OCI-LY1 (cell line): Measurements from ENCODE around the gene CRYBG2.

Source experiments
- H2AFZ ChIP-seq: fragments of 200-600 bp; sonication (generic), shearing (Covaris generic); 2 replicates; pipeline ENCODE4 v1.6.0; 2014; ENCODE audit warnings: antibody characterized with exemption, mild to moderate bottlenecking, low read length
- H3F3A ChIP-seq: fragments of 200-600 bp; sonication (generic), shearing (Covaris generic); 2 replicates; pipeline ENCODE4 v1.6.0; 2014; ENCODE audit warnings: mild to moderate bottlenecking, antibody characterized with exemption, low read length, moderate library complexity; ENCODE audit not compliant: insufficient read depth
- H3K27ac ChIP-seq: fragments of 200-600 bp; sonication (generic); 2 replicates; pipeline ENCODE4 v1.5.1; 2014; ENCODE audit warnings: low read length, mixed run types, mild to moderate bottlenecking, low read depth; ENCODE audit not compliant: poor library complexity, severe bottlenecking
- H3K27me3 ChIP-seq: fragments of 200-600 bp; sonication (generic); 2 replicates; pipeline ENCODE4 v1.6.0; 2014; ENCODE audit warnings: antibody characterized with exemption, mild to moderate bottlenecking, low read length, moderate library complexity; ENCODE audit not compliant: insufficient read depth
- H3K36me3 ChIP-seq: fragments of 200-600 bp; sonication (generic); 2 replicates; pipeline ENCODE4 v1.6.1; 2014; ENCODE audit warnings: mild to moderate bottlenecking, antibody characterized with exemption, low read length, moderate library complexity, mixed read lengths; ENCODE audit not compliant: insufficient read depth
- H3K4me1 ChIP-seq: fragments of 200-600 bp; sonication (generic); 2 replicates; pipeline ENCODE4 v1.5.1; 2014; ENCODE audit warnings: mild to moderate bottlenecking, low read length, moderate library complexity; ENCODE audit not compliant: insufficient read depth, severe bottlenecking
- H3K4me2 ChIP-seq: fragments of 200-600 bp; sonication (generic), shearing (Covaris generic); 2 replicates; pipeline ENCODE4 v1.6.1; 2014; ENCODE audit warnings: low read length
- H3K4me3 ChIP-seq: fragments of 200-600 bp; sonication (generic); 2 replicates; pipeline ENCODE4 v1.5.1; 2014; ENCODE audit warnings: low read length, low read depth, mild to moderate bottlenecking, mixed read lengths; ENCODE audit not compliant: poor library complexity, severe bottlenecking
- H3K79me2 ChIP-seq: fragments of 200-600 bp; shearing (Covaris generic); 2 replicates; pipeline ENCODE4 v1.6.1; 2016; ENCODE audit warnings: mixed run types, low read length, mixed read lengths; ENCODE audit not compliant: insufficient read depth
- H3K9ac ChIP-seq: fragments of 200-600 bp; sonication (generic), shearing (Covaris generic); 2 replicates; pipeline ENCODE4 v1.6.1; 2014; ENCODE audit warnings: mild to moderate bottlenecking, low read length, mixed read lengths
- H3K9me2 ChIP-seq: fragments of 200-600 bp; sonication (generic), shearing (Covaris generic); 2 replicates; pipeline ENCODE4 v1.6.1; 2014; ENCODE audit warnings: low read depth, mild to moderate bottlenecking, low read length, mixed read lengths
- H3K9me3 ChIP-seq: fragments of 200-600 bp; shearing (Covaris generic); 2 replicates; pipeline ENCODE4 v1.6.1; 2014; ENCODE audit warnings: low read length, mixed read lengths
- H4K20me1 ChIP-seq: fragments of 200-600 bp; sonication (generic), shearing (Covaris generic); 2 replicates; pipeline ENCODE4 v1.6.0; 2016; ENCODE audit warnings: mild to moderate bottlenecking, low read length; ENCODE audit not compliant: insufficient read depth
- EZH2 ChIP-seq: fragments of 200-600 bp; sonication (generic), shearing (Covaris generic); IDR thresholded peaks from 2 replicates; pipeline ENCODE4 v1.8.0; 2017; ENCODE audit warnings: borderline replicate concordance, mixed run types, mild to moderate bottlenecking, antibody characterized with exemption, low read length, moderate library complexity, mixed read lengths
- TF ChIP-seq, protein P1 (sequence below): fragments of 200-600 bp; sonication (generic), shearing (Covaris generic); IDR thresholded peaks from 2 replicates; pipeline ENCODE4 v1.5.1; 2017; ENCODE audit warnings: mild to moderate bottlenecking, antibody characterized with exemption, low read length, moderate library complexity, mixed read lengths

Gene CRYBG2

DNA sequence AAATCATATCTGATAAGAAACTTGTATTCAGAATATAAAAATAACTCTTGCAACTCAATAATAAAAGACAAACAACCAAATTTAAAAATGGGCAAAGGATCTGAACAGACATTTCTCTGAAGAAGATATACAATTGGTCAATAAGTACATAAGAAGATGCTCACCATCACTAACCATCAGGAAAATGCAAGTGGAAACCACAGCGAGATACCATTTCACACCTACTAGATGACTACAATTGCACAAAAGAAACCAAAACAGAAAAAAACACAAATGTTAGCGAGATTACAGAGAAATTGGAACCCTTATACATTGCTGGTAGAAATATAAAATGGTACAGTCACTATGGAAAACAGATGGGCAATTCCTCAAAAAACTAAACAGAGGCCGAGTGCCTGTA, 30.1 kb upstream of the CRYBG2 start:
- H3K4me1 ChIP-seq = no peaks in the 10 kb centered on the region
- no peak for TF ChIP-seq EZH2
- TF ChIP-seq, protein P1, sequence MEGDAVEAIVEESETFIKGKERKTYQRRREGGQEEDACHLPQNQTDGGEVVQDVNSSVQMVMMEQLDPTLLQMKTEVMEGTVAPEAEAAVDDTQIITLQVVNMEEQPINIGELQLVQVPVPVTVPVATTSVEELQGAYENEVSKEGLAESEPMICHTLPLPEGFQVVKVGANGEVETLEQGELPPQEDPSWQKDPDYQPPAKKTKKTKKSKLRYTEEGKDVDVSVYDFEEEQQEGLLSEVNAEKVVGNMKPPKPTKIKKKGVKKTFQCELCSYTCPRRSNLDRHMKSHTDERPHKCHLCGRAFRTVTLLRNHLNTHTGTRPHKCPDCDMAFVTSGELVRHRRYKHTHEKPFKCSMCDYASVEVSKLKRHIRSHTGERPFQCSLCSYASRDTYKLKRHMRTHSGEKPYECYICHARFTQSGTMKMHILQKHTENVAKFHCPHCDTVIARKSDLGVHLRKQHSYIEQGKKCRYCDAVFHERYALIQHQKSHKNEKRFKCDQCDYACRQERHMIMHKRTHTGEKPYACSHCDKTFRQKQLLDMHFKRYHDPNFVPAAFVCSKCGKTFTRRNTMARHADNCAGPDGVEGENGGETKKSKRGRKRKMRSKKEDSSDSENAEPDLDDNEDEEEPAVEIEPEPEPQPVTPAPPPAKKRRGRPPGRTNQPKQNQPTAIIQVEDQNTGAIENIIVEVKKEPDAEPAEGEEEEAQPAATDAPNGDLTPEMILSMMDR = no peak
- H2AFZ ChIP-seq = no peak overlapping the region
- H3F3A ChIP-seq = no peaks in the 10 kb centered on the region
- H3K27me3 ChIP-seq = peaks cover 7% of the 10 kb centered on the region; the same call in 1 of the 2 replicates
- no peaks in the 10 kb centered on the region for H3K36me3 ChIP-seq
- no peaks in the 10 kb centered on the region for H4K20me1 ChIP-seq
- H3K9me2 ChIP-seq = no peaks in the 10 kb centered on the region
- no peak overlapping the region for H3K4me2 ChIP-seq
- no peak overlapping the region for H3K27ac ChIP-seq
- H3K9ac ChIP-seq = no peak overlapping the region
- no peak overlapping the region for H3K4me3 ChIP-seq
- no peaks in the 10 kb centered on the region for H3K79me2 ChIP-seq
- H3K9me3 ChIP-seq = no peaks in the 10 kb centered on the region

DNA sequence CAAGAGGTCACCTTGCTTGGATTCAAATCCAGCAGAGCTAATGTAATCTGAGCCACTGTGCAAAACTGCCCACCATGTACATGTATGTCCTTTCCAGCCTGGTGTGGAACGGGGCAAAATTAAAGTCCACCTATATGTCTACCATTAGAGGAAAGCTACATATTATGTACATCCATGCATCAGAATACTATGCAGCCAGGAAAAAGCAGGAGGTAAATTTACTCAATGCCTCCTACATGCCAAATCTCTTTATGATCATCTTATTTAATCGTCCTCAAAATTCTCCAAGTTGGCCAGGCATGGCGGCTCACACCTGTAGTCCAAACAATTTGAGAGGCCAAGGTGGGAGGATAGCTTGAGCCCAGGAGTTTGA, 24.9 kb upstream of the CRYBG2 start:
- no peak overlapping the region for H3K9ac ChIP-seq
- H3K4me2 ChIP-seq = no peak overlapping the region
- no peaks in the 10 kb centered on the region for H3K79me2 ChIP-seq
- no peaks in the 10 kb centered on the region for H3K36me3 ChIP-seq
- no peak overlapping the region for H2AFZ ChIP-seq
- no peaks in the 10 kb centered on the region for H3K27me3 ChIP-seq
- TF ChIP-seq, protein P1 = no peak
- no peak for TF ChIP-seq EZH2
- no peaks in the 10 kb centered on the region for H3K9me3 ChIP-seq
- no peak overlapping the region for H3K4me3 ChIP-seq
- H4K20me1 ChIP-seq = no peaks in the 10 kb centered on the region
- H3K27ac ChIP-seq = no peak overlapping the region
- H3K4me1 ChIP-seq = no peaks in the 10 kb centered on the region
- no peaks in the 10 kb centered on the region for H3F3A ChIP-seq
- H3K9me2 ChIP-seq = no peaks in the 10 kb centered on the region

DNA sequence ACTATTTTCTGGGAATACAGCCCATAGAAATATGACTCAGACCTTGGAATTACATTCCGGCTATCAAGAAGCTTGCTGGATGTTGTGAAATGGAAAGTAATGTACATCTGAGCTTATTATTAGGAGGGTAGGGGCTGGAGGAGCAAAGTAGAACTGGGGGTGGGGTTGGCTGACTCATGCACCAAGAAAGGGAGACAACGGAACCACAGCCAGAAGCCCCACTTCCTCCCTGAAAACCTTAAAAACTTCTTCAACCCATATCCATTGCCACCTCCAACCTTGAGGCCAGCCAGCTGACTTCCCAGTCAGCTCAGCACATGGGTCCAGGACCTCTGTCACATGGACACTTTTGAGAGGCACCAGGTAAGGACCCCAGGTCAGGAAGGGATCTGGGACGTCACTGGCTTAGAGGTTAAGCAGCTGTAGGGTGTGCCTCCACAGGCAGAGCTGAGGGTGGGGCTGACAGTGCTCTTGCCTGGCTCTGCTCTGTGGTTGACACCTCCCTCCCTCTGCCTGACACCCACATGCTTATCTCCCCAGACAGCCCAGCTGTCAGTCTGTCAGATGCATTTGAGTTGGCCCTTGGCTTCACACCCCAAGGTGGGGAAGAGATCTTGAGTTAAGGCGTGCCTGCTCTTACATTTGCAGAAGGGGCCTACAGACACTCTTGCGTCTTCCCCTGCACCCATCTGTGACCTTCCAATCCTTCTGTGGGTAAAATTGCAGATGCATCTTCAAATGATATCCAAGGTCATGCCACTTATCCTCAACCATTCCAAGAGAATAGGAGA, 24.4 kb upstream of the CRYBG2 start:
- no peaks in the 10 kb centered on the region for H3K9me2 ChIP-seq
- no peaks in the 10 kb centered on the region for H3K9me3 ChIP-seq
- no peaks in the 10 kb centered on the region for H3F3A ChIP-seq
- no peak overlapping the region for H3K27ac ChIP-seq
- H3K27me3 ChIP-seq = no peaks in the 10 kb centered on the region
- no peaks in the 10 kb centered on the region for H3K79me2 ChIP-seq
- no peak overlapping the region for H2AFZ ChIP-seq
- no peak overlapping the region for H3K4me2 ChIP-seq
- H3K4me1 ChIP-seq = no peaks in the 10 kb centered on the region
- H3K4me3 ChIP-seq = no peak overlapping the region
- no peak for TF ChIP-seq EZH2
- TF ChIP-seq, protein P1 = no peak
- no peaks in the 10 kb centered on the region for H3K36me3 ChIP-seq
- H3K9ac ChIP-seq = no peak overlapping the region
- no peaks in the 10 kb centered on the region for H4K20me1 ChIP-seq
